Adrenal gland (tissue), 12 donors: ENCODE measurements around the gene ARRB2. TPM values are rescaled to one million over a fixed set of nuclear protein-coding genes. Genes with fewer than 3 reads are reported as not detected.

Experiments used
- DNase-seq, 7 donors: peaks; one replicate each; pipeline ENCODE4 v3.0.0-alpha.2; 2019 to 2020
- H3K27ac ChIP-seq, 5 donors: fragments of 200-600 bp; sonication (generic) in 4 of 5; 1 replicate in 3 of 5; 2 replicates in 2 of 5; pipeline versions ENCODE4 v1.5.1 to v1.8.0; 2016 to 2020; ENCODE audit warnings: mild to moderate bottlenecking in 1 of 5
- H3K27me3 ChIP-seq: fragments of 200-600 bp; 2 replicates; pipeline ENCODE4 v1.8.0; 2021
- H3K36me3 ChIP-seq, 2 donors: fragments of 200-600 bp; replicated peaks in 1 of 2; 1 replicate in 1 of 2; 2 replicates in 1 of 2; pipeline versions ENCODE4 v1.5.1 to v1.8.0; 2018 to 2022
- H3K4me1 ChIP-seq, 2 donors: fragments of 200-600 bp; replicated peaks in 1 of 2; 1 replicate in 1 of 2; 2 replicates in 1 of 2; pipeline versions ENCODE4 v1.5.1 to v1.8.0; 2018 to 2021
- H3K4me3 ChIP-seq, 4 donors: fragments of 200-600 bp; sonication (generic) in 3 of 4; one replicate each; pipeline ENCODE4 v1.5.1; 2016 to 2018
- H3K9me3 ChIP-seq, 3 donors: fragments of 200-600 bp; sonication (generic) in 1 of 3; replicated peaks in 1 of 3; 1 replicate in 2 of 3; 2 replicates in 1 of 3; pipeline versions ENCODE4 v1.5.1 to v1.8.0; 2016 to 2021
- POLR2A ChIP-seq, 2 donors: fragments of 450-650 bp; IDR thresholded peaks; one replicate each; pipeline ENCODE4 v1.6.1; 2017; ENCODE audit warnings: antibody characterized with exemption in 2 of 2, mild to moderate bottlenecking in 2 of 2, moderate library complexity in 1 of 2
- WGBS, 4 donors: extraction: QIAGEN DNeasy Blood & Tissue Kit in 2 of 4; methylation state at CpG; one replicate each; pipeline versions ENCODE4 v1.1.5 to v1.1.7; 2013 to 2017; 5-methylcytosine and 5-hydroxymethylcytosine counted together
- intact Hi-C, 2 donors: fragments of 100-400 bp; cut with DNase I; formaldehyde crosslinking; loops; one replicate each; pipeline versions ENCODE4 v1.14.1 to v1.15.0; 2022 to 2023
- polyA plus RNA-seq, 3 donors: library from polyadenylated mRNA; stranded (reverse); fragments of 200-250 nt in 2 of 3; fragments of 350-450 nt in 1 of 3; fragmentation: Illumina TruSeq in 1 of 3; extraction: RNeasy Lipid Tissue Mini Kit (QIAGEN cat#74804) in 1 of 3; gene quantifications; one replicate each; pipeline ENCODE4 v1.2.3, GENCODE V29; 2013 to 2014
- total RNA-seq, 9 donors: library from RNA; depleted of rRNA in 4 of 9; stranded (reverse); fragments of >200 nt in 4 of 9; fragments of 120-200 nt in 1 of 9; fragmentation: NEBNext Ultra II Directional in 1 of 9; extraction: Animal tissue kit (Norgen Biotek cat#: 25700) in 1 of 9; gene quantifications; one replicate each; pipeline versions ENCODE4 v1.1.0 to v1.2.4, GENCODE V29; 2013 to 2023
- TF ChIP-seq, protein P1 (sequence below), 6 experiments: fragments of 450-650 bp in 4 of 6; fragments of 200-600 bp in 2 of 6; sonication (generic) in 1 of 6; IDR thresholded peaks; 1 replicate in 5 of 6; 2 replicates in 1 of 6; pipeline versions ENCODE4 v1.5.1 to v1.8.0; 2016 to 2021; ENCODE audit warnings: antibody characterized with exemption in 6 of 6, mild to moderate bottlenecking in 2 of 6, moderate library complexity in 1 of 6
- donor health status: healthy with polysubstance abuse.
- donor health status: Bipolar disorder and iron deficiency.
- donor health status: DM: yes; HTN: yes; CAD: no.
- donor health status: DM: no; HTN: no; CAD: no.
- donor health status: DM: no; HTN: no; CAD: no.
- donor health status: DM: yes; HTN: yes; CAD: no.

ARRB2 gene
- total and polyA plus RNA-seq, 12 donors = 14.6 to 130 (median 60.0) TPM

DNA sequence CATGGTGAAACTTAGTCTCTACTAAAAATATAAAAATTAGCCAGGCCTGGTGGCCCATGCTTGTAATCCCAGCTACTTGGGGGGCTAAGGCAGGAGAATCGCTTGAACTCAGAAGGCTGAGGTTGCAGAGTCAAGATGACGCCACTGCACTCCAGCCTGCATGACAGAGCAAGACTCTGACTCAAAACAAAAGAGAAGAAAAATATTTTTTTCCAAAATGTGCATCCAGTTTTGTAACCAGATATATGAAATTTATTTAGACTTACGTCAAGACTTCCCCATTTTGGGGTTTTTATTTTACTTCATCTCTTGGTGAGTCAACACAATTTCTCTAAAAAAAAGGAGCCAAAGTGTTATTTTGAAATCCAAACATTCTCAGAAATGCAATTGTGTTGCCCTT lies 55.8 kb downstream of the ARRB2 start:
- H3K4me3 ChIP-seq = no peak overlapping the region
- H3K9me3 ChIP-seq = no peaks in the 10 kb centered on the region
- no peaks in the 10 kb centered on the region for H3K27me3 ChIP-seq
- 65 to 77% (median 71%) methylated on average over 3 of the region's 3 CpGs for WGBS, 4 donors
- intact Hi-C loops = no loop called here
- no peak for TF ChIP-seq POLR2A (IDR thresholded peaks at IDR 0.05)
- TF ChIP-seq, protein P1, sequence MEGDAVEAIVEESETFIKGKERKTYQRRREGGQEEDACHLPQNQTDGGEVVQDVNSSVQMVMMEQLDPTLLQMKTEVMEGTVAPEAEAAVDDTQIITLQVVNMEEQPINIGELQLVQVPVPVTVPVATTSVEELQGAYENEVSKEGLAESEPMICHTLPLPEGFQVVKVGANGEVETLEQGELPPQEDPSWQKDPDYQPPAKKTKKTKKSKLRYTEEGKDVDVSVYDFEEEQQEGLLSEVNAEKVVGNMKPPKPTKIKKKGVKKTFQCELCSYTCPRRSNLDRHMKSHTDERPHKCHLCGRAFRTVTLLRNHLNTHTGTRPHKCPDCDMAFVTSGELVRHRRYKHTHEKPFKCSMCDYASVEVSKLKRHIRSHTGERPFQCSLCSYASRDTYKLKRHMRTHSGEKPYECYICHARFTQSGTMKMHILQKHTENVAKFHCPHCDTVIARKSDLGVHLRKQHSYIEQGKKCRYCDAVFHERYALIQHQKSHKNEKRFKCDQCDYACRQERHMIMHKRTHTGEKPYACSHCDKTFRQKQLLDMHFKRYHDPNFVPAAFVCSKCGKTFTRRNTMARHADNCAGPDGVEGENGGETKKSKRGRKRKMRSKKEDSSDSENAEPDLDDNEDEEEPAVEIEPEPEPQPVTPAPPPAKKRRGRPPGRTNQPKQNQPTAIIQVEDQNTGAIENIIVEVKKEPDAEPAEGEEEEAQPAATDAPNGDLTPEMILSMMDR (IDR thresholded peaks at IDR 0.05) = no peak
- H3K36me3 ChIP-seq = no peaks in the 10 kb centered on the region
- no peaks in the 10 kb centered on the region for H3K4me1 ChIP-seq
- peak in 1 of 7 donors; percentile 51 for DNase-seq
- H3K27ac ChIP-seq = peak overlapping the region in 4 of 5 donors; percentile 55 to 80 (median 66)

DNA sequence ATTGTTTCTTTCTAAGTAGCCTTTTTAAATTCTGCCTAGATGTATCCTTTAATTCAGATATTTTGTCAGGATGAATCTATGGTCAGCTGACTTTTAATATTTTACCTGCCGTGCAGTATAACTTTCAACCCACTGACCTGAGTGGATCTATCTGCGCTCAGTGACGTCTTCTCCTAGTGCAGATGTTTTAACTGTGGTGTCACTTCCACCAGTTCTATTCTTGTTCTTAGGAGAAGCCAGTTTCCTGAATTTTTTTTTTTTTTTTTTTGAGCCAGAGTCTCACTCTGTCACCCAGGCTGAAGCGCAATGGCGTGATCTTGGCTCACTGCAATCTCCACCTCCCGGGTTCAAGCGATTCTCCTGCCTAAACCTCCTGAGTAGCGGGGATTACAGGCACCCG lies 56.3 kb downstream of the ARRB2 start:
- DNase-seq = no peak
- Histone ChIP-seq H3K4me3 (no peak overlapping the region), H3K4me1 (no peaks in the 10 kb centered on the region), H3K27me3 (no peaks in the 10 kb centered on the region), H3K9me3 (no peaks in the 10 kb centered on the region), H3K36me3 (no peaks in the 10 kb centered on the region), H3K27ac (peak overlapping the region in 3 of 5 donors; percentile 50 to 80 (median 68))
- 65 to 83% (median 69%) methylated on average over 9 of the region's 9 CpGs for WGBS, 4 donors
- intact Hi-C loops = no loop called here
- TF ChIP-seq, protein P1 (IDR thresholded peaks at IDR 0.05) = no peak
- no peak for TF ChIP-seq POLR2A (IDR thresholded peaks at IDR 0.05)

DNA sequence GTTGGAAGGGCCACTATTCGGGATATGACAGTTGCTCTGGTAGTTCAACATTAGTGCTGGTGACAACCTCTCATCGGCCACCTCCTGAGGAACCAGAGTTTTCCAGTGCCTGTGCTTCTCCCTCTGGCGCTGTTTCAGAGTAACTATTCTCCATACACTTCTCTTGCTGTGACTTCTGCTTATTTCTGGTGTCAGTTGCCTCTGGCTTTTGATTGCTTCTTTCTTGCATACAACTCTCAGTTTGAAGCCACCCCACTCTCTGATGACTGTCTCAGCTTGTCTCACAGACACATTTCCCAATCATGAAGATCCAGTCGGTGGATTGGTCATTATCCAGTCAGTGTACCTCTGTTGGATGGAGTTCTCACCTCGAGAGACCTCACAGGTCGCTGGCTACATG lies 57.9 kb downstream of the ARRB2 start:
- Histone ChIP-seq H3K4me1 (no peaks in the 10 kb centered on the region), H3K27me3 (no peaks in the 10 kb centered on the region), H3K36me3 (no peaks in the 10 kb centered on the region), H3K9me3 (no peaks in the 10 kb centered on the region), H3K4me3 (no peak overlapping the region), H3K27ac (peak overlapping the region in 2 of 5 donors; percentile 30 to 53)
- TF ChIP-seq, protein P1 (IDR thresholded peaks at IDR 0.05) = no peak
- TF ChIP-seq POLR2A (IDR thresholded peaks at IDR 0.05) = no peak
- 65 to 75% (median 73%) methylated on average over 6 of the region's 6 CpGs for WGBS, 4 donors
- intact Hi-C loops = no loop called here
- peak in 1 of 7 donors; percentile 26 for DNase-seq

GRCh38 chr17:4769628-4770027 lies 59.2 kb downstream of the ARRB2 start:
- WGBS, 4 donors = 73 to 93% (median 84%) methylated on average over 2 of the region's 2 CpGs
- no peak for DNase-seq
- Histone ChIP-seq H3K36me3 (no peaks in the 10 kb centered on the region), H3K27ac (no peak overlapping the region), H3K27me3 (no peaks in the 10 kb centered on the region), H3K9me3 (no peaks in the 10 kb centered on the region), H3K4me1 (no peaks in the 10 kb centered on the region), H3K4me3 (no peak overlapping the region)
- intact Hi-C loops = no loop called here
- TF ChIP-seq, protein P1 (IDR thresholded peaks at IDR 0.05) = no peak
- TF ChIP-seq POLR2A (IDR thresholded peaks at IDR 0.05) = no peak

Other genes with a start within 250 kb of the ARRB2 start
- 10 to 100 TPM in 1 of 9 donors, 1 to 10 TPM in 8; 1.4 to 15.1 (median 7.5) TPM for gene SPNS2, start 211.8 kb upstream of the ARRB2 start, total RNA-seq
- gene SPNS2, start 211.8 kb upstream of the ARRB2 start, polyA plus RNA-seq = 10 to 100 TPM in 2 of 3 donors, under 1 TPM in 1; 0.90 to 25.1 (median 10.4) TPM
- gene MYBBP1A, start 155.2 kb upstream of the ARRB2 start, total RNA-seq = 10 to 100 TPM; 17.9 to 65.5 (median 42.2) TPM
- gene MYBBP1A, start 155.2 kb upstream of the ARRB2 start, polyA plus RNA-seq = 10 to 100 TPM; 19.0 to 62.3 (median 46.8) TPM
- 1 to 10 TPM in 6 of 9 donors, under 1 TPM in 3; 0.06 to 4.2 (median 1.5) TPM for gene GGT6, start 150.1 kb upstream of the ARRB2 start, total RNA-seq
- under 1 TPM; 0.32 to 0.40 (median 0.34) TPM for gene GGT6, start 150.1 kb upstream of the ARRB2 start, polyA plus RNA-seq
- gene SMTNL2, start 126.1 kb upstream of the ARRB2 start, total RNA-seq = under 1 TPM in 5 of 9 donors, not detected in 4; 0.11 to 0.94 (median 0.17) TPM
- gene SMTNL2, start 126.1 kb upstream of the ARRB2 start, polyA plus RNA-seq = under 1 TPM in 2 of 3 donors, not detected in 1; 0.16 to 0.24 TPM
- gene ALOX15, start 69.0 kb upstream of the ARRB2 start, total RNA-seq = under 1 TPM in 2 of 9 donors, not detected in 7; 0.22 to 0.56 TPM
- gene ALOX15, start 69.0 kb upstream of the ARRB2 start, polyA plus RNA-seq = under 1 TPM in 1 of 3 donors, not detected in 2; 0.08 TPM
- 10 to 100 TPM in 8 of 9 donors, 1 to 10 TPM in 1; 8.4 to 63.7 (median 30.0) TPM for gene PELP1, start 6.5 kb upstream of the ARRB2 start, total RNA-seq
- gene PELP1, start 6.5 kb upstream of the ARRB2 start, polyA plus RNA-seq = 10 to 100 TPM; 15.0 to 87.8 (median 60.9) TPM
- 10 to 100 TPM; 27.4 to 63.9 (median 45.0) TPM for gene MED11, start 20.8 kb downstream of the ARRB2 start, total RNA-seq
- gene MED11, start 20.8 kb downstream of the ARRB2 start, polyA plus RNA-seq = 10 to 100 TPM; 53.7 to 80.5 (median 70.1) TPM
- 1 to 10 TPM in 6 of 9 donors, under 1 TPM in 3; 0.18 to 3.2 (median 1.5) TPM for gene ZMYND15, start 29.2 kb downstream of the ARRB2 start, total RNA-seq
- 1 to 10 TPM in 2 of 3 donors, under 1 TPM in 1; 0.93 to 8.4 (median 3.3) TPM for gene ZMYND15, start 29.2 kb downstream of the ARRB2 start, polyA plus RNA-seq
- gene CXCL16, start 29.3 kb downstream of the ARRB2 start, total RNA-seq = 10 to 100 TPM in 8 of 9 donors, 1 to 10 TPM in 1; 2.4 to 50.1 (median 38.2) TPM
- gene CXCL16, start 29.3 kb downstream of the ARRB2 start, polyA plus RNA-seq = 10 to 100 TPM; 19.3 to 45.9 (median 28.8) TPM
- gene TM4SF5, start 61.3 kb downstream of the ARRB2 start, total RNA-seq = under 1 TPM in 2 of 9 donors, not detected in 7; 0.32 to 0.55 TPM
- under 1 TPM in 1 of 3 donors, not detected in 2; 0.17 TPM for gene TM4SF5, start 61.3 kb downstream of the ARRB2 start, polyA plus RNA-seq
- gene VMO1, start 75.7 kb downstream of the ARRB2 start, total RNA-seq = 1 to 10 TPM in 8 of 9 donors, under 1 TPM in 1; 0.50 to 6.9 (median 4.2) TPM
- gene VMO1, start 75.7 kb downstream of the ARRB2 start, polyA plus RNA-seq = 1 to 10 TPM in 2 of 3 donors, not detected in 1; 5.1 to 9.6 TPM
- gene GLTPD2, start 78.3 kb downstream of the ARRB2 start, total RNA-seq = not detected
- not detected for gene GLTPD2, start 78.3 kb downstream of the ARRB2 start, polyA plus RNA-seq
- gene PSMB6, start 85.5 kb downstream of the ARRB2 start, total RNA-seq = 100 to 1,000 TPM; 112 to 281 (median 150) TPM
- gene PSMB6, start 85.5 kb downstream of the ARRB2 start, polyA plus RNA-seq = 100 to 1,000 TPM in 2 of 3 donors, 10 to 100 TPM in 1; 70.5 to 227 (median 138) TPM
- gene PLD2, start 96.5 kb downstream of the ARRB2 start, total RNA-seq = 10 to 100 TPM in 7 of 9 donors, 1 to 10 TPM in 2; 5.9 to 27.1 (median 16.4) TPM
- gene PLD2, start 96.5 kb downstream of the ARRB2 start, polyA plus RNA-seq = 10 to 100 TPM in 2 of 3 donors, 1 to 10 TPM in 1; 4.1 to 34.8 (median 19.5) TPM
- gene MINK1, start 122.7 kb downstream of the ARRB2 start, total RNA-seq = 100 to 1,000 TPM in 1 of 9 donors, 10 to 100 TPM in 8; 21.5 to 130 (median 51.7) TPM
- gene MINK1, start 122.7 kb downstream of the ARRB2 start, polyA plus RNA-seq = 100 to 1,000 TPM in 1 of 3 donors, 10 to 100 TPM in 2; 35.1 to 135 (median 41.0) TPM
- 1 to 10 TPM in 5 of 9 donors, under 1 TPM in 4; 0.71 to 4.2 (median 1.3) TPM for gene C17orf107, start 188.9 kb downstream of the ARRB2 start, total RNA-seq
- 1 to 10 TPM in 1 of 3 donors, under 1 TPM in 2; 0.42 to 1.1 (median 0.47) TPM for gene C17orf107, start 188.9 kb downstream of the ARRB2 start, polyA plus RNA-seq
- 1 to 10 TPM in 2 of 9 donors, under 1 TPM in 5, not detected in 2; 0.30 to 7.2 (median 0.55) TPM for gene CHRNE, start 192.5 kb downstream of the ARRB2 start, total RNA-seq
- under 1 TPM; 0.33 to 0.91 (median 0.56) TPM for gene CHRNE, start 192.5 kb downstream of the ARRB2 start, polyA plus RNA-seq
- under 1 TPM in 2 of 9 donors, not detected in 7; 0.08 to 0.17 TPM for gene GP1BA, start 221.6 kb downstream of the ARRB2 start, total RNA-seq
- not detected for gene GP1BA, start 221.6 kb downstream of the ARRB2 start, polyA plus RNA-seq
- gene SLC25A11, start 229.4 kb downstream of the ARRB2 start, total RNA-seq = 10 to 100 TPM; 60.2 to 77.7 (median 68.0) TPM
- gene SLC25A11, start 229.4 kb downstream of the ARRB2 start, polyA plus RNA-seq = 10 to 100 TPM; 37.8 to 57.1 (median 40.3) TPM
- 100 to 1,000 TPM in 4 of 9 donors, 10 to 100 TPM in 5; 46.7 to 130 (median 88.8) TPM for gene RNF167, start 229.6 kb downstream of the ARRB2 start, total RNA-seq
- 100 to 1,000 TPM; 134 to 252 (median 240) TPM for gene RNF167, start 229.6 kb downstream of the ARRB2 start, polyA plus RNA-seq
- 1,000 to 10,000 TPM in 1 of 9 donors, 100 to 1,000 TPM in 8; 311 to 1,056 (median 451) TPM for gene PFN1, start 237.9 kb downstream of the ARRB2 start, total RNA-seq
- gene PFN1, start 237.9 kb downstream of the ARRB2 start, polyA plus RNA-seq = 100 to 1,000 TPM; 310 to 593 (median 390) TPM
- gene ENO3, start 240.5 kb downstream of the ARRB2 start, total RNA-seq = 10 to 100 TPM in 3 of 9 donors, 1 to 10 TPM in 6; 1.6 to 76.6 (median 4.7) TPM
- 10 to 100 TPM in 2 of 3 donors, 1 to 10 TPM in 1; 2.5 to 64.8 (median 22.0) TPM for gene ENO3, start 240.5 kb downstream of the ARRB2 start, polyA plus RNA-seq